ENCODE results near the gene SNX5.

DNA sequence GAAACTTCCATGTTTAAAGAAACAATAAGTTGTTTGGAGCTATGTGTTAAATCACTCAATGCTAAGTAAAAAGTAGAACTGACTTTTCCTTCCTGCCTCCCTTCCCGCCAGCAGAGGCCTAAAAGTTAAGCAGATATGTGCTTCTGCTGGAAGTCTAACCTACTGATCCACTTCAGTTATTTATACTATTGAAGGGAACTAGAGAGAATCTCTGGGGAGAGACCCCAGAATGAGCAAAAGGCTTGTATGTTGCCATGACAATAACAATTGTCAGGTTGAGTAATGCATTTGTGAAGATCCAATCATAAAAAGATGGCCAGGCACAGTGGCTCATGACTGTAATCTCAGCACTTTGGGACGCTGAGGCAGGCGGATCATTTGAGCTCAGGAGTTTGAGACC is 25.0 kb upstream of the SNX5 start:
- TF ChIP-seq CTCF (conservative IDR thresholded peaks at IDR 0.05 in 1 of 2, IDR thresholded peaks at IDR 0.05 in 1 of 2; ENCODE audit: extremely low read depth in 1 of 2, insufficient read depth in 1 of 2, low read depth in 1 of 2, low read length in 2 of 2) (no peak), EZH2 (IDR thresholded peaks at IDR 0.05; ENCODE audit: borderline replicate concordance, low read length) (no peak)

All from mammary epithelial cell (primary cell).